DND-41 (cell line): Measurements from ENCODE around the gene C1orf174.

Experiments used
- ATAC-seq: fragments of 200-7000 bp; cut with Tn5 transposase; 3 replicates; pipeline ENCODE4 v1.9.1; 2021; ENCODE audit warnings: low read depth; ENCODE audit not compliant: insufficient read depth
- DNase-seq: peaks from one replicate; pipeline ENCODE4 v3.0.0-alpha.2; 2020
- H2AFZ ChIP-seq: 2 replicates; pipeline ENCODE4 v1.6.0; 2012; ENCODE audit warnings: low read depth, low read length
- H3K27ac ChIP-seq: 2 replicates; pipeline ENCODE4 v1.5.1; 2012; ENCODE audit warnings: low read length, inconsistent platforms
- H3K27me3 ChIP-seq: fragments of 200-600 bp; sonication (generic); 2 replicates; pipeline ENCODE4 v1.6.0; 2012; ENCODE audit warnings: low read length, mild to moderate bottlenecking, inconsistent platforms; ENCODE audit not compliant: insufficient read depth, poor library complexity
- H3K36me3 ChIP-seq: 2 replicates; pipeline ENCODE4 v1.5.1; 2012; ENCODE audit warnings: low read length, inconsistent platforms; ENCODE audit not compliant: insufficient read depth
- H3K4me1 ChIP-seq: 2 replicates; pipeline ENCODE4 v1.5.1; 2012; ENCODE audit warnings: mild to moderate bottlenecking, low read length; ENCODE audit not compliant: insufficient read depth
- H3K4me2 ChIP-seq: 2 replicates; pipeline ENCODE4 v1.6.0; 2012; ENCODE audit warnings: mild to moderate bottlenecking, moderate library complexity, low read length, inconsistent platforms; ENCODE audit not compliant: insufficient read depth
- H3K4me3 ChIP-seq, 2 experiments: fragments of 200-600 bp in 1 of 2; shearing (Covaris generic) in 1 of 2; 2 replicates each; pipeline ENCODE4 v1.5.1; 2012 to 2016; ENCODE audit warnings: inconsistent platforms in 2 of 2, low read length in 2 of 2, mild to moderate bottlenecking in 2 of 2, low read depth in 1 of 2, moderate library complexity in 1 of 2
- H3K79me2 ChIP-seq: 2 replicates; pipeline ENCODE4 v1.6.0; 2012; ENCODE audit warnings: low read length, inconsistent platforms; ENCODE audit not compliant: insufficient read depth
- H3K9ac ChIP-seq: 2 replicates; pipeline ENCODE4 v1.6.0; 2012; ENCODE audit warnings: low read depth, mild to moderate bottlenecking, inconsistent platforms, low read length, moderate library complexity
- H3K9me3 ChIP-seq: 2 replicates; pipeline ENCODE4 v1.5.1; 2012; ENCODE audit warnings: low read length, moderate library complexity, mild to moderate bottlenecking, inconsistent platforms; ENCODE audit not compliant: insufficient read depth, severe bottlenecking
- H4K20me1 ChIP-seq: 2 replicates; pipeline ENCODE4 v1.6.0; 2012; ENCODE audit warnings: low read length; ENCODE audit not compliant: insufficient read depth
- EZH2 ChIP-seq: IDR thresholded peaks from 3 replicates; pipeline ENCODE4 v1.6.1; 2012; ENCODE audit warnings: borderline replicate concordance, low read depth, mild to moderate bottlenecking, moderate library complexity, low read length, inconsistent platforms; ENCODE audit not compliant: severe bottlenecking
- TF ChIP-seq, protein P1 (sequence below): IDR thresholded peaks from 2 replicates; pipeline ENCODE4 v1.5.1; 2012; ENCODE audit warnings: borderline replicate concordance, low read length, moderate library complexity, mild to moderate bottlenecking; ENCODE audit not compliant: poor library complexity, severe bottlenecking; ENCODE audit errors: extremely low read depth

Gene C1orf174

DNA sequence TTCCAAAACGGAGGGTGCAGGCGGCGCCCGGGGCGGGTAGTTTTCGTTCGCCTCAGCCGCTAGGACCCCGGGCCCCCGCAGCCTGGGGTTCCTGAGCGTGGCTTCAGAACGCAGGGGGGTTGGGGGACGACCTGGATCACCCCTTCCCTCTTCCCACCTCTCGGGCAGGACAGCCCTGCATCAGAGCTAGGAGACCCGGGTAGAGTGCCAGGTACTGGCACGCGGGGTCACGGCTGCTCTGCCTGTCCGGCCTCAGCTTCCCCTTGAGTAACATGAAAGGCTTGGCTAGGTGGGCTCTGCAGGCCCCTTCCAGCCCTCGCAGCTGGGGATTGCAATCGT, 42.3 kb downstream of the C1orf174 start:
- H3K9me3 ChIP-seq = no peaks in the 10 kb centered on the region
- DNase-seq (no peak), ATAC-seq (no peak)
- H4K20me1 ChIP-seq = peaks cover 13% of the 10 kb centered on the region; the same call in 1 of the 2 replicates
- peaks cover 56% of the 10 kb centered on the region for H3K79me2 ChIP-seq
- peaks cover 34% of the 10 kb centered on the region for H3K4me1 ChIP-seq
- H3K9ac ChIP-seq = peak overlapping the region; percentile 83
- H3K27ac ChIP-seq = peak overlapping the region; percentile 80
- peak overlapping the region; percentile 77 for H2AFZ ChIP-seq
- TF ChIP-seq, protein P1, sequence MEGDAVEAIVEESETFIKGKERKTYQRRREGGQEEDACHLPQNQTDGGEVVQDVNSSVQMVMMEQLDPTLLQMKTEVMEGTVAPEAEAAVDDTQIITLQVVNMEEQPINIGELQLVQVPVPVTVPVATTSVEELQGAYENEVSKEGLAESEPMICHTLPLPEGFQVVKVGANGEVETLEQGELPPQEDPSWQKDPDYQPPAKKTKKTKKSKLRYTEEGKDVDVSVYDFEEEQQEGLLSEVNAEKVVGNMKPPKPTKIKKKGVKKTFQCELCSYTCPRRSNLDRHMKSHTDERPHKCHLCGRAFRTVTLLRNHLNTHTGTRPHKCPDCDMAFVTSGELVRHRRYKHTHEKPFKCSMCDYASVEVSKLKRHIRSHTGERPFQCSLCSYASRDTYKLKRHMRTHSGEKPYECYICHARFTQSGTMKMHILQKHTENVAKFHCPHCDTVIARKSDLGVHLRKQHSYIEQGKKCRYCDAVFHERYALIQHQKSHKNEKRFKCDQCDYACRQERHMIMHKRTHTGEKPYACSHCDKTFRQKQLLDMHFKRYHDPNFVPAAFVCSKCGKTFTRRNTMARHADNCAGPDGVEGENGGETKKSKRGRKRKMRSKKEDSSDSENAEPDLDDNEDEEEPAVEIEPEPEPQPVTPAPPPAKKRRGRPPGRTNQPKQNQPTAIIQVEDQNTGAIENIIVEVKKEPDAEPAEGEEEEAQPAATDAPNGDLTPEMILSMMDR = no peak
- TF ChIP-seq EZH2 = no peak
- H3K4me3 ChIP-seq = peak overlapping the region; percentile 62 to 93; a peak in 3 of 4 replicates
- H3K4me2 ChIP-seq = peak overlapping the region; percentile 98
- H3K36me3 ChIP-seq = no peaks in the 10 kb centered on the region; the same call in 1 of the 2 replicates
- no peaks in the 10 kb centered on the region for H3K27me3 ChIP-seq

GRCh38 chr1:3856923-3857790, 42.9 kb downstream of the C1orf174 start, which contains the start of the genes CEP104 and DFFB:
CEP104 (minus strand) TSS chr1:3857211; CDS start chr1:3852407, 4,804 bp downstream.
DFFB (plus strand) TSS chr1:3857476; CDS start chr1:3857604, 128 bp downstream.
- ATAC-seq = peak; percentile 87
- peak within 1 kb of the TSS; percentile 62 to 93 for H3K4me3 ChIP-seq
- DNase-seq = peak; percentile 89
- peak within 1 kb of the TSS; percentile 98 for H3K4me2 ChIP-seq
- H3K9ac ChIP-seq = peak within 1 kb of the TSS; percentile 83
- H3K9me3 ChIP-seq = no peaks in the 10 kb centered on the region
- peaks cover 1% of the 10 kb centered on the region for H3K36me3 ChIP-seq
- TF ChIP-seq EZH2 = no peak
- TF ChIP-seq, protein P1 = peak; percentile 50
- H3K4me1 ChIP-seq = peaks cover 34% of the 10 kb centered on the region
- peak within 1 kb of the TSS; percentile 77 for H2AFZ ChIP-seq
- peaks cover 58% of the 10 kb centered on the region for H3K79me2 ChIP-seq
- H3K27ac ChIP-seq = peak within 1 kb of the TSS; percentile 80
- H4K20me1 ChIP-seq = peaks cover 14% of the 10 kb centered on the region; the same call in 1 of the 2 replicates
- H3K27me3 ChIP-seq = no peaks in the 10 kb centered on the region

DNA sequence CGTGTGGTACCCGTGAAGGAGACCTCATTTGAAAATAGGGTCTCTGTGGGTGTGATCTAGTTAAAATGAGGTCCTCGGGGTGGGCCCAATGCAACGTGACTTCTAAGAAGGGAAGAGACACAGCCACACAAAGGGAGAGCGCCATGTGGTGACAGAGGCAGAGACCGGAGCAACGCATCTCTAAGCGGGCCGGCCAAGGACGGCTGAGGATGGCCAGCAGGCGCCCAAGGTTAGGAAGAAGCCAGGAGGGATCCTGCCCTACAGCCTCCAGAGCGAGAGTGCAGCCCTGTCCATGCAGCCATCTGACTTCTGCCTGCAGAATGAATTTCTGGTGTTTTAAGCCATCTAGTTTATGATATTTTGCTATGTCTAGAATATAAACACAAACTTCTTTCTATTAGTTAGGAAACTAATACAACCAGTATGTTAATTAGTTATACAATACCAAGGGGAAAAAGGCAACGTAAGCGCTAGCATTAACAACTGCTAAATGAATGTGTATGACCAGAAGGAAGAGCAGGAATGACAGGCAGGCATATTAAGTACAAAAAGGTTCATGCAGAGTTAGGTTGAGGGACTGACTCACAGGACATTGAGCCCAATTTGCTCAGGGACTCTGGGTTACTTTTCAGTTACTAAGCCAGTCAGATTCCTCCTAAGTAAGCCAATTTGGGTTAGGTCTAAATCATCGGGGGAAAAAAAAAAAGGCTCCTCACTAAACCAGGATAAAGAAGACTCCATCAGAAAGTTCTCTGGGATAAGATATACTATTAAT, 47.2 kb downstream of the C1orf174 start:
- Histone ChIP-seq H2AFZ (no peak overlapping the region), H3K27ac (no peak overlapping the region), H3K4me2 (no peak overlapping the region), H3K36me3 (peaks cover 29% of the 10 kb centered on the region), H3K4me3 (no peak overlapping the region), H3K27me3 (no peaks in the 10 kb centered on the region), H4K20me1 (peaks cover 14% of the 10 kb centered on the region; the same call in 1 of the 2 replicates), H3K4me1 (peaks cover 20% of the 10 kb centered on the region), H3K9ac (no peak overlapping the region), H3K79me2 (peaks cover 44% of the 10 kb centered on the region), H3K9me3 (no peaks in the 10 kb centered on the region)
- no peak for TF ChIP-seq EZH2
- TF ChIP-seq, protein P1 = no peak
- ATAC-seq (no peak), DNase-seq (no peak)
